CD4-positive, alpha-beta T cell (primary cell): Measurements from ENCODE around the gene ACAD11. TPM values are rescaled to one million over a fixed set of nuclear protein-coding genes. Genes with fewer than 3 reads are reported as not detected.

Experiments
- ATAC-seq: fragments of 200-7000 bp; cut with Tn5 transposase; one replicate; pipeline ENCODE4 v1.10.0; 2022; ENCODE audit warnings: mild to moderate bottlenecking; ENCODE audit not compliant: poor library complexity
- CTCF ChIA-PET: fragments of 350-600 bp; sonication (Branson Sonifier 250); formaldehyde crosslinking; loops from one replicate; lab custom pipeline; 2021; ENCODE audit warnings: antibody characterized with exemption, inconsistent platforms; lab: Charles Lee
- POLR2A ChIA-PET: fragments of 350-600 bp; sonication (Branson Sonifier 250); formaldehyde crosslinking; loops from one replicate; lab custom pipeline; 2021; ENCODE audit warnings: antibody characterized with exemption, inconsistent platforms; lab: Charles Lee
- DNase-seq, 14 experiments: peaks; one replicate each; pipeline ENCODE4 v3.0.0-alpha.2; 2013 to 2020; ENCODE audit warnings: mixed read lengths in 2 of 14
- H3K27ac ChIP-seq, 2 donors: one replicate each; pipeline versions ENCODE4 v1.5.1 to v1.7.0; 2013; ENCODE audit warnings: low read length in 2 of 2, low read depth in 1 of 2, mild to moderate bottlenecking in 1 of 2
- H3K27me3 ChIP-seq, 2 experiments: 1 replicate in 1 of 2; 2 replicates in 1 of 2; pipeline versions ENCODE4 v1.6.1 to v1.7.0; 2013; ENCODE audit warnings: low read length in 2 of 2, control low read depth in 1 of 2, mild to moderate bottlenecking in 1 of 2, moderate library complexity in 1 of 2; ENCODE audit not compliant: insufficient read depth in 2 of 2, control insufficient read depth in 1 of 2
- H3K36me3 ChIP-seq: one replicate; pipeline ENCODE4 v1.6.1; 2013; ENCODE audit warnings: low read length, control low read depth; ENCODE audit not compliant: insufficient read depth
- H3K4me1 ChIP-seq: one replicate; pipeline ENCODE4 v1.6.1; 2013; ENCODE audit warnings: low read length, control low read depth; ENCODE audit not compliant: insufficient read depth
- H3K4me3 ChIP-seq: one replicate; pipeline ENCODE4 v1.5.1; 2013; ENCODE audit warnings: mild to moderate bottlenecking, low read length, moderate library complexity
- H3K9me3 ChIP-seq, 2 experiments: 1 replicate in 1 of 2; 2 replicates in 1 of 2; pipeline versions ENCODE4 v1.6.1 to v1.7.0; 2013; ENCODE audit warnings: low read length in 2 of 2, mild to moderate bottlenecking in 2 of 2, control low read depth in 1 of 2, moderate library complexity in 1 of 2; ENCODE audit not compliant: control insufficient read depth in 1 of 2, insufficient read depth in 1 of 2
- H3K27ac Mint-ChIP-seq: one replicate; pipeline ENCODE4 v1.8.0; 2020; ENCODE audit warnings: mixed read lengths
- H3K27me3 Mint-ChIP-seq: one replicate; pipeline ENCODE4 v1.8.0; 2021; ENCODE audit warnings: mixed read lengths
- H3K36me3 Mint-ChIP-seq: one replicate; pipeline ENCODE4 v1.8.0; 2021; ENCODE audit warnings: low read depth, mixed read lengths
- H3K4me1 Mint-ChIP-seq: one replicate; pipeline ENCODE4 v1.8.0; 2021; ENCODE audit warnings: low read depth, mixed read lengths
- H3K4me3 Mint-ChIP-seq: one replicate; pipeline ENCODE4 v1.8.0; 2020; ENCODE audit warnings: mild to moderate bottlenecking, mixed read lengths
- H3K9me3 Mint-ChIP-seq: one replicate; pipeline ENCODE4 v1.8.0; 2020; ENCODE audit warnings: mixed read lengths
- intact Hi-C, 2 experiments: fragments of 100-400 bp; cut with DNase I in 1 of 2; cut with micrococcal nuclease in 1 of 2; formaldehyde crosslinking; loops; one replicate each; pipeline versions ENCODE4 v1.15.1 to v1.9.0; 2023 to 2025; cut with DNase I, micrococcal nuclease
- total RNA-seq, 174 experiments: library from RNA in 2 of 174; stranded (reverse) in 2 of 174; gene quantifications; one replicate each; pipeline ENCODE4 v1.2.3 and lab custom pipeline; 2021 to 2026
- TF ChIP-seq, protein P1 (sequence below): fragments of 200-600 bp; IDR thresholded peaks from one replicate; pipeline ENCODE4 v1.8.0; 2022; ENCODE audit warnings: antibody characterized with exemption, mild to moderate bottlenecking

The ACAD11 gene
- total RNA-seq, 2 experiments from 2014 or later: 26.6 to 27.9 TPM

DNA sequence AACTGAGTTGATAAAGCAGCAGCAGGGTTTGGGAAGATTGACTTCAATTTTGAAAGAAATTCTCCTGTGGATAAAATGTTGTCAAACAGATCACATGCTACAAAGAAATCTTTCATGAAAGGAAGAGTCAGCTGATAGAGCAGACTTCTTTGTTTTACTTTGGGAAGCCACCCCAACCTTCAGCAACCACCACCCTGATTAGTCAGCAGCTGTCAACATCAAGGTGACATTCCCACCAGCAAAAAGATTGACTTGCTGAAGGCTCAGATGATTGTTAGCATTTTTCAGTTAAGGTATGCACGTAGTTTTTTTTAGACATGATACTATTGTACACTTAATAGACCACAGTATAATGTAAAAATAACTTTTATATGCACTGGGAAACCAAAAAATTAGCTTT lies 150.1 kb downstream of the ACAD11 start:
- ChIA-PET CTCF (no interaction called here), POLR2A (no interaction called here)
- Histone ChIP-seq H3K4me3 (no peak overlapping the region), H3K36me3 (peaks cover 80% of the 10 kb centered on the region), H3K9me3 (no peaks in the 10 kb centered on the region), H3K4me1 (no peaks in the 10 kb centered on the region), H3K27me3 (no peaks in the 10 kb centered on the region), H3K27ac (no peak overlapping the region)
- ATAC-seq: no peak
- no peak overlapping the region for H3K4me3 Mint-ChIP-seq
- H3K27me3 Mint-ChIP-seq: no peaks in the 10 kb centered on the region
- intact Hi-C loops: loop anchor here in 1 of 2 experiments (10.0 kb wide), 2 partner anchors 155 to 185 kb away; no protein-coding TSS in a partner anchor
- no peak overlapping the region for H3K27ac Mint-ChIP-seq
- no peaks in the 10 kb centered on the region for H3K4me1 Mint-ChIP-seq
- no peak for DNase-seq
- peaks cover 93% of the 10 kb centered on the region for H3K36me3 Mint-ChIP-seq
- TF ChIP-seq, protein P1, sequence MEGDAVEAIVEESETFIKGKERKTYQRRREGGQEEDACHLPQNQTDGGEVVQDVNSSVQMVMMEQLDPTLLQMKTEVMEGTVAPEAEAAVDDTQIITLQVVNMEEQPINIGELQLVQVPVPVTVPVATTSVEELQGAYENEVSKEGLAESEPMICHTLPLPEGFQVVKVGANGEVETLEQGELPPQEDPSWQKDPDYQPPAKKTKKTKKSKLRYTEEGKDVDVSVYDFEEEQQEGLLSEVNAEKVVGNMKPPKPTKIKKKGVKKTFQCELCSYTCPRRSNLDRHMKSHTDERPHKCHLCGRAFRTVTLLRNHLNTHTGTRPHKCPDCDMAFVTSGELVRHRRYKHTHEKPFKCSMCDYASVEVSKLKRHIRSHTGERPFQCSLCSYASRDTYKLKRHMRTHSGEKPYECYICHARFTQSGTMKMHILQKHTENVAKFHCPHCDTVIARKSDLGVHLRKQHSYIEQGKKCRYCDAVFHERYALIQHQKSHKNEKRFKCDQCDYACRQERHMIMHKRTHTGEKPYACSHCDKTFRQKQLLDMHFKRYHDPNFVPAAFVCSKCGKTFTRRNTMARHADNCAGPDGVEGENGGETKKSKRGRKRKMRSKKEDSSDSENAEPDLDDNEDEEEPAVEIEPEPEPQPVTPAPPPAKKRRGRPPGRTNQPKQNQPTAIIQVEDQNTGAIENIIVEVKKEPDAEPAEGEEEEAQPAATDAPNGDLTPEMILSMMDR: no peak
- no peaks in the 10 kb centered on the region for H3K9me3 Mint-ChIP-seq

DNA sequence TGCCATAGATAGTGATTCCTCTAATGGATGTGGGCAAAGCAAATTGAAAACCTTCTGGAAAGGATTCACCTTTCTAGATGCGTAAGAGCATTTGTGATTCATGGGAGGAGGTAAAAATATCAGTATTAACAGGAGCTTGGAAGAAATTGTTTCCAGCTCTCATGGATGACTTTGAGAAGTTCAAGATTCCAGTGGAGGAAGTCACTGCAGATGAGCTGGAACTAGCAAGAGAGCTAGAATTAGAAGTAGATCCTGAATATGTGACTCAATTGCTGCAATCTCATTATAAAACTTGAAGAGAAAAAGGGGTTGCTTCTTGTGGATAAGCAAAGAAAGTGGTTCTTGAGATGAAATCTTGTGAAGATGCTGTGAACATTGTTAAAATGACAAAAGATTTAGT lies 150.5 kb downstream of the ACAD11 start:
- intact Hi-C loops: loop anchor here in 1 of 2 experiments (10.0 kb wide), 2 partner anchors 154 to 186 kb away; no protein-coding TSS in a partner anchor
- no peak overlapping the region for H3K4me3 ChIP-seq
- no peaks in the 10 kb centered on the region for H3K9me3 ChIP-seq
- H3K36me3 ChIP-seq: peaks cover 80% of the 10 kb centered on the region
- no peak overlapping the region for H3K27ac ChIP-seq
- no peaks in the 10 kb centered on the region for H3K9me3 Mint-ChIP-seq
- H3K4me1 ChIP-seq: no peaks in the 10 kb centered on the region
- ChIA-PET POLR2A (no interaction called here), CTCF (no interaction called here)
- H3K4me1 Mint-ChIP-seq: no peaks in the 10 kb centered on the region
- TF ChIP-seq, protein P1: no peak
- no peak overlapping the region for H3K27ac Mint-ChIP-seq
- no peaks in the 10 kb centered on the region for H3K27me3 Mint-ChIP-seq
- ATAC-seq (no peak), DNase-seq (no peak)
- peaks cover 89% of the 10 kb centered on the region for H3K36me3 Mint-ChIP-seq
- no peaks in the 10 kb centered on the region for H3K27me3 ChIP-seq
- H3K4me3 Mint-ChIP-seq: no peak overlapping the region

Other genes starting within 250 kb of the ACAD11 start
- gene DNAJC13, start 242.3 kb downstream of the ACAD11 start, total RNA-seq: 10 to 100 TPM; 13.5 to 14.3 TPM
- under 1 TPM; 0.16 to 0.17 TPM for gene ACKR4, start 62.5 kb downstream of the ACAD11 start, total RNA-seq
- gene UBA5, start 520 bp upstream of the ACAD11 start, total RNA-seq: 10 to 100 TPM; 35.4 to 39.2 TPM
- 10 to 100 TPM; 25.5 to 27.4 TPM for gene NPHP3, start 62.6 kb upstream of the ACAD11 start, total RNA-seq